Measurements from ENCODE around the gene SRGAP1.
"Not testable (repeated sequence)": the region's sequence is repeated elsewhere in the genome, so short reads cannot be mapped to it uniquely, and the experiment has no call there.

Gene SRGAP1

GRCh38 chr12:63855299-63855698, 10.8 kb downstream of the SRGAP1 start:
- in situ Hi-C loops (cut with HindIII; ENCODE audit: low pct_ligation_motif_present, low sequenced_read_pairs) = no loop called here
- Histone ChIP-seq H3K27me3 (replicated peaks) (no peaks in the 10 kb centered on the region), H3K36me3 (replicated peaks) (no peaks in the 10 kb centered on the region), H3K27ac (no peak overlapping the region), H3K4me3 (ENCODE audit: low read depth, low read length) (no peak overlapping the region)
- no peak for DNase-seq
- no peak for TF ChIP-seq CTCF (IDR thresholded peaks at IDR 0.05; ENCODE audit: low read depth, low read length, missing control alignments)

GRCh38 chr12:63857771-63858670, 13.5 kb downstream of the SRGAP1 start:
- Histone ChIP-seq H3K27ac (no peak overlapping the region), H3K4me3 (ENCODE audit: low read depth, low read length) (no peak overlapping the region), H3K27me3 (replicated peaks) (no peaks in the 10 kb centered on the region), H3K36me3 (replicated peaks) (no peaks in the 10 kb centered on the region)
- no peak for DNase-seq
- TF ChIP-seq CTCF (IDR thresholded peaks at IDR 0.05; ENCODE audit: low read depth, low read length, missing control alignments) = no peak
- in situ Hi-C loops (cut with HindIII; ENCODE audit: low pct_ligation_motif_present, low sequenced_read_pairs) = no loop called here

- H3K4me3 ChIP-seq (ENCODE audit: low read depth, low read length); H3K27me3 ChIP-seq (replicated peaks); in situ Hi-C loops (cut with HindIII; ENCODE audit: low pct_ligation_motif_present, low sequenced_read_pairs); H3K27ac ChIP-seq; H3K36me3 ChIP-seq (replicated peaks); DNase-seq: not testable (repeated sequence)
These were observed 15.4 kb downstream of the SRGAP1 start for GRCh38 chr12:63859880-63860279.

- no peaks in the 10 kb centered on the region for H3K36me3 ChIP-seq (replicated peaks)
- in situ Hi-C loops (cut with HindIII; ENCODE audit: low pct_ligation_motif_present, low sequenced_read_pairs) = no loop called here
- H3K27ac ChIP-seq = no peak overlapping the region
- no peak overlapping the region for H3K4me3 ChIP-seq (ENCODE audit: low read depth, low read length)
- no peak for DNase-seq
- no peaks in the 10 kb centered on the region for H3K27me3 ChIP-seq (replicated peaks)
- TF ChIP-seq CTCF (IDR thresholded peaks at IDR 0.05; ENCODE audit: low read depth, low read length, missing control alignments) = no peak
These were observed 17.9 kb downstream of the SRGAP1 start for GRCh38 chr12:63862187-63862968.

- Histone ChIP-seq H3K27me3 (replicated peaks) (no peaks in the 10 kb centered on the region), H3K4me3 (ENCODE audit: low read depth, low read length) (no peak overlapping the region), H3K27ac (no peak overlapping the region), H3K36me3 (replicated peaks) (no peaks in the 10 kb centered on the region)
- no peak for TF ChIP-seq CTCF (IDR thresholded peaks at IDR 0.05; ENCODE audit: low read depth, low read length, missing control alignments)
- DNase-seq = no peak
- in situ Hi-C loops (cut with HindIII; ENCODE audit: low pct_ligation_motif_present, low sequenced_read_pairs) = no loop called here
These were observed 18.4 kb downstream of the SRGAP1 start for GRCh38 chr12:63862969-63863230.

GRCh38 chr12:63863658-63864453, 19.4 kb downstream of the SRGAP1 start:
- H3K27ac ChIP-seq = no peak overlapping the region
- no peaks in the 10 kb centered on the region for H3K36me3 ChIP-seq (replicated peaks)
- no peak for TF ChIP-seq CTCF (IDR thresholded peaks at IDR 0.05; ENCODE audit: low read depth, low read length, missing control alignments)
- H3K4me3 ChIP-seq (ENCODE audit: low read depth, low read length) = no peak overlapping the region
- no peak for DNase-seq
- H3K27me3 ChIP-seq (replicated peaks) = no peaks in the 10 kb centered on the region
- in situ Hi-C loops (cut with HindIII; ENCODE audit: low pct_ligation_motif_present, low sequenced_read_pairs) = no loop called here
